HepG2 (cell line): ENCODE results near the gene UNC5CL. TPM values are rescaled to one million over a fixed set of nuclear protein-coding genes. Genes with fewer than 3 reads are reported as not detected.

Experiments
- ATAC-seq: fragments of 200-7000 bp; cut with Tn5 transposase; 3 replicates; pipeline ENCODE4 v1.9.1; 2020; ENCODE audit warnings: mild to moderate bottlenecking, moderate library complexity
- BruUV-seq: library from RNA; stranded (reverse); fragments of 400-500 nt; replicated peaks from 2 replicates; lab custom pipeline; 2021; lab: Mats Ljungman, UMichigan
- CTCF ChIA-PET: fragments of 300-600 bp; formaldehyde crosslinking; extraction: SDS; loops from one replicate; lab custom pipeline; 2021; ENCODE audit warnings: low total read pairs, inconsistent platforms, low intra/inter-chr PET ratio; lab: Yijun Ruan, JAX
- POLR2A ChIA-PET: fragments of 350-600 bp; sonication (Branson Sonifier 250); formaldehyde crosslinking; loops from one replicate; lab custom pipeline; 2020; ENCODE audit warnings: antibody characterized with exemption, inconsistent platforms; lab: Yijun Ruan, JAX
- DNase-seq: peaks from one replicate; pipeline ENCODE4 v3.0.0-alpha.2; 2015; ENCODE audit warnings: low spot score
- FAIRE-seq: peaks from 3 replicates; lab custom pipeline; 2011; peaks lifted over from hg19 to GRCh38; lab: Jason Lieb, UNC
- H2AFZ ChIP-seq: one replicate; pipeline ENCODE4 v1.6.1; 2011; ENCODE audit warnings: low read length, inconsistent platforms
- H3K27ac ChIP-seq: fragments of 300-600 bp; 3 replicates; pipeline ENCODE4 v1.8.0; 2011; ENCODE audit warnings: mixed run types, mild to moderate bottlenecking, mixed read lengths, low read length, inconsistent platforms; ENCODE audit not compliant: insufficient read depth; ENCODE audit errors: extremely low read length
- H3K27me3 ChIP-seq, 2 experiments: fragments of 200-600 bp in 1 of 2; 2 replicates in 1 of 2; 3 replicates in 1 of 2; pipeline versions ENCODE4 v1.6.0 to v1.8.0; 2011; ENCODE audit warnings: low read length in 2 of 2, mild to moderate bottlenecking in 2 of 2, moderate library complexity in 2 of 2, inconsistent platforms in 1 of 2; ENCODE audit not compliant: insufficient read depth in 2 of 2, control insufficient read depth in 1 of 2
- H3K36me3 ChIP-seq, 2 experiments: fragments of 200-600 bp in 1 of 2; replicated peaks in 1 of 2; 2 replicates in 1 of 2; 3 replicates in 1 of 2; pipeline versions ENCODE4 v1.5.1 to v1.8.0; 2011; ENCODE audit warnings: low read length in 2 of 2, inconsistent platforms in 1 of 2; ENCODE audit not compliant: insufficient read depth in 2 of 2, control insufficient read depth in 1 of 2
- H3K4me1 ChIP-seq: 2 replicates; pipeline ENCODE4 v1.5.1; 2012; ENCODE audit warnings: low read length, inconsistent platforms; ENCODE audit not compliant: insufficient read depth
- H3K4me2 ChIP-seq: 2 replicates; pipeline ENCODE4 v1.6.0; 2011; ENCODE audit warnings: low read depth, low read length, inconsistent platforms
- H3K4me3 ChIP-seq, 3 experiments: fragments of 200-600 bp in 1 of 3; sonication (generic), shearing (Covaris generic) in 1 of 3; replicated peaks in 1 of 3; 2 replicates each; pipeline ENCODE4 v1.5.1; 2011 to 2016; ENCODE audit warnings: low read length in 3 of 3, inconsistent platforms in 2 of 3, low read depth in 2 of 3, mild to moderate bottlenecking in 2 of 3, control low read depth in 1 of 3, mixed read lengths in 1 of 3; ENCODE audit not compliant: insufficient read depth in 1 of 3
- H3K79me2 ChIP-seq: one replicate; pipeline ENCODE4 v1.6.1; 2011; ENCODE audit warnings: low read length, inconsistent platforms; ENCODE audit not compliant: insufficient read depth
- H3K9ac ChIP-seq: 2 replicates; pipeline ENCODE4 v1.6.0; 2011; ENCODE audit warnings: mild to moderate bottlenecking, low read depth, low read length, inconsistent platforms; ENCODE audit not compliant: insufficient read depth
- H3K9me3 ChIP-seq: 2 replicates; pipeline ENCODE4 v1.5.1; 2012; ENCODE audit warnings: mild to moderate bottlenecking, low read length
- H4K20me1 ChIP-seq: 2 replicates; pipeline ENCODE4 v1.6.0; 2011; ENCODE audit warnings: inconsistent platforms, mild to moderate bottlenecking, low read length, moderate library complexity; ENCODE audit not compliant: insufficient read depth
- FIP1L1 ChIP-seq: fragments of 200-400 bp; formaldehyde crosslinking; IDR thresholded peaks from 2 replicates; pipeline ENCODE4 v1.6.1; 2018; ENCODE audit warnings: low read depth, mild to moderate bottlenecking, low read length, moderate library complexity, borderline replicate concordance; ENCODE audit not compliant: insufficient read depth
- FOSL2 ChIP-seq: sonication (generic); formaldehyde crosslinking; IDR thresholded peaks from 2 replicates; pipeline ENCODE4 v1.4.0; 2020; ENCODE audit warnings: missing genetic modification reagents
- KDM2A ChIP-seq: sonication (generic); formaldehyde crosslinking; IDR thresholded peaks from 2 replicates; pipeline ENCODE4 v1.4.0; 2020; ENCODE audit warnings: low read depth, missing genetic modification reagents, borderline replicate concordance
- SMC3 ChIP-seq: IDR thresholded peaks from 2 replicates; pipeline ENCODE4 v1.6.1; 2011; ENCODE audit warnings: low read length, improper control_type of control experiment
- STAG1 ChIP-seq: sonication (generic); formaldehyde crosslinking; IDR thresholded peaks from 2 replicates; pipeline ENCODE4 v1.4.0; 2020; ENCODE audit warnings: missing genetic modification reagents
- ZNF121 ChIP-seq: sonication (generic); formaldehyde crosslinking; IDR thresholded peaks from 2 replicates; pipeline ENCODE4 v1.5.0; 2020; ENCODE audit warnings: mild to moderate bottlenecking, missing genetic modification reagents
- WGBS: methylation state at CpG from one replicate; pipeline ENCODE4 v1.1.6; 2017; ENCODE audit warnings: low lambda C conversion rate; 5-methylcytosine and 5-hydroxymethylcytosine counted together
- in situ Hi-C: cut with HindIII; loops from 2 replicates; pipeline ENCODE4 v1.10.0; 2017; ENCODE audit warnings: low pct_unique_long_range_greater_than_20kb; ENCODE audit not compliant: extremely low pct_ligation_motif_present
- intact Hi-C: fragments of 100-400 bp; cut with micrococcal nuclease; formaldehyde crosslinking; loops from one replicate; pipeline ENCODE4 v1.10.0; 2022; ENCODE audit not compliant: unreplicated experiment
- polyA plus RNA-seq, 8 experiments: library from polyadenylated mRNA; depleted of rRNA in 3 of 8; stranded (reverse) in 7 of 8; unstranded in 1 of 8; fragments of >200 nt; fragmentation: Illumina TruSeq in 4 of 8; extraction: Trizol in 4 of 8; gene quantifications; 2 replicates each; pipeline versions ENCODE4 v1.2.1 to v1.2.3, GENCODE V29; 2011 to 2016; ENCODE audit warnings: low read depth in 4 of 8, missing spikeins in 1 of 8, mixed read lengths in 1 of 8; ENCODE audit not compliant: insufficient read depth in 1 of 8
- total RNA-seq, 5 experiments: library from RNA; depleted of rRNA; stranded (reverse); fragments of >200 nt; fragmentation: Illumina TruSeq; extraction: Trizol; gene quantifications; 2 replicates each; pipeline ENCODE4 v1.2.3, GENCODE V29; 2016; ENCODE audit warnings: low read depth in 1 of 5
- TF ChIP-seq, protein P1 (sequence below): sonication (generic); formaldehyde crosslinking; IDR thresholded peaks from 2 replicates; pipeline ENCODE4 v1.4.0; 2020; ENCODE audit warnings: missing genetic modification reagents

Gene UNC5CL
- total and polyA plus RNA-seq, 2 of the 13 experiments (the other 11 are each of a cell fraction or from before 2014, with no cell fraction given): 2.4 to 2.5 TPM

DNA sequence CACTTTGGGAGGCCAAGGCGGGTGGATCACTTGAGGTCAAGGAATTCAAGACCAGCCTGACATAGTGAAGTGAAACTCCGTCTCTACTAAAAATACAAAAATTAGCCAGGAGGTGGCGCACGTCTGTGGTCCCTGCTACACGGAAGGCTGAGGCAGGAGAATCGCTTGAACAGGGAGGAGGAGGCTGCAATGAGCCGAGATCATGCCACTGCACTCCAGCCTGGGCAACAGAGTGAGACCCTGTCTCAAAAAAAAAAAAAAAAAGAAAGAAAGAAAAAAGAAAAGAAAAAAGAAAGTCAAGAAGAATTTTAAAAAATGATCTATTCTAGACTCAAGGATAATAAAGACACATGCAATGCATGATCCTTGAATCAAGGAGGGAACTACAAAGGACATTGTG lies 32.8 kb downstream of the UNC5CL start (continued):
- peak; percentile 86 for TF ChIP-seq SMC3
- peak; percentile 39; the same call in 1 of the 2 replicates for TF ChIP-seq KDM2A (CRISPR knock-in tag)
- 0 out of 2 replicates have a peak, but pooled peaks have one; percentile 33 for TF ChIP-seq FOSL2
- peak; percentile 85 for TF ChIP-seq ZNF121 (CRISPR knock-in tag)
- peak; percentile 77 for TF ChIP-seq STAG1 (CRISPR knock-in tag)

DNA sequence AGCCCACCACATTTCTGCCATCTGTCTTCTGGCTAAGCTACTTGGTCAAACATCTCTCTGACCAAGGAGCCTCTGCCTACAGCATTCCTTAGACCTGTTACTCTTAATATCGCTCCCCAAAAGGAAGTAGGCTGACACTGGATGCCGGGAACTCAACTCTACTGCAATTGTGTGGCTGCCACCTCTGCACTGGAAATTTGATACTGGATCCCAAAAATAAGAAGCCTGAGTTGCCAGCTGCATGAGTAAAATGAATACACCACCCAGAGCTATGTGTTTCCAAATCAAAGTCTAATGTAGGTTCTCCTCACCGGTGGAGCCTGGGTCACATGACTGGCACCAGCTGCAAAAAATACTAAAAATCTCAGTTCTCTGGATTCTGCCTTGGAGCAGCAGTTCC lies 36.9 kb downstream of the UNC5CL start:
- no peaks in the 10 kb centered on the region for H3K36me3 ChIP-seq
- FAIRE-seq: no peak
- no peak for DNase-seq
- no peak for TF ChIP-seq FIP1L1
- TF ChIP-seq, protein P1, sequence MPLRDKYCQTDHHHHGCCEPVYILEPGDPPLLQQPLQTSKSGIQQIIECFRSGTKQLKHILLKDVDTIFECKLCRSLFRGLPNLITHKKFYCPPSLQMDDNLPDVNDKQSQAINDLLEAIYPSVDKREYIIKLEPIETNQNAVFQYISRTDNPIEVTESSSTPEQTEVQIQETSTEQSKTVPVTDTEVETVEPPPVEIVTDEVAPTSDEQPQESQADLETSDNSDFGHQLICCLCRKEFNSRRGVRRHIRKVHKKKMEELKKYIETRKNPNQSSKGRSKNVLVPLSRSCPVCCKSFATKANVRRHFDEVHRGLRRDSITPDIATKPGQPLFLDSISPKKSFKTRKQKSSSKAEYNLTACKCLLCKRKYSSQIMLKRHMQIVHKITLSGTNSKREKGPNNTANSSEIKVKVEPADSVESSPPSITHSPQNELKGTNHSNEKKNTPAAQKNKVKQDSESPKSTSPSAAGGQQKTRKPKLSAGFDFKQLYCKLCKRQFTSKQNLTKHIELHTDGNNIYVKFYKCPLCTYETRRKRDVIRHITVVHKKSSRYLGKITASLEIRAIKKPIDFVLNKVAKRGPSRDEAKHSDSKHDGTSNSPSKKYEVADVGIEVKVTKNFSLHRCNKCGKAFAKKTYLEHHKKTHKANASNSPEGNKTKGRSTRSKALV: no peak
- POLR2A ChIA-PET: no interaction called here
- BruUV-seq: no TSS peak
- CTCF ChIA-PET: no interaction called here
- H3K9ac ChIP-seq: no peak overlapping the region
- no peak overlapping the region for H3K27ac ChIP-seq
- H3K4me2 ChIP-seq: no peak overlapping the region
- H4K20me1 ChIP-seq: no peaks in the 10 kb centered on the region
- 63% methylated on average over 3 of the region's 3 CpGs for whole genome bisulfite sequencing
- H2AFZ ChIP-seq: no peak overlapping the region
- intact Hi-C loops (no loop called here), in situ Hi-C loops (no loop called here)
- no peak overlapping the region for H3K4me3 ChIP-seq
- H3K79me2 ChIP-seq: no peaks in the 10 kb centered on the region
- H3K4me1 ChIP-seq: peaks cover 53% of the 10 kb centered on the region
- no peaks in the 10 kb centered on the region for H3K27me3 ChIP-seq
- H3K9me3 ChIP-seq: no peaks in the 10 kb centered on the region
- ATAC-seq: no peak
